GM18861 (cell line): ENCODE measurements around the gene AP3D1.

Experiments used
- ATAC-seq: cut with Tn5 transposase; IDR thresholded peaks from one replicate; pipeline ENCODE4 v1.9.1; 2021; ENCODE audit not compliant: unreplicated experiment

The AP3D1 gene

GRCh38 chr19:2050991-2051772 lies 100.2 kb downstream of the AP3D1 start, which contains the start of gene MKNK2:
Gene MKNK2, minus strand, starts transcription at chr19:2051244. Its CDS starts 393 bp downstream, at chr19:2050851.
- peak; percentile 39 for ATAC-seq
